DMS 273 (cell line): Measurements from ENCODE around the gene OTOGL.

Experiments
- DNase-seq: peaks from one replicate; lab custom pipeline; 2025; ENCODE audit not compliant: unreplicated experiment; lab: John Stamatoyannopoulos, UW

The OTOGL gene

DNA sequence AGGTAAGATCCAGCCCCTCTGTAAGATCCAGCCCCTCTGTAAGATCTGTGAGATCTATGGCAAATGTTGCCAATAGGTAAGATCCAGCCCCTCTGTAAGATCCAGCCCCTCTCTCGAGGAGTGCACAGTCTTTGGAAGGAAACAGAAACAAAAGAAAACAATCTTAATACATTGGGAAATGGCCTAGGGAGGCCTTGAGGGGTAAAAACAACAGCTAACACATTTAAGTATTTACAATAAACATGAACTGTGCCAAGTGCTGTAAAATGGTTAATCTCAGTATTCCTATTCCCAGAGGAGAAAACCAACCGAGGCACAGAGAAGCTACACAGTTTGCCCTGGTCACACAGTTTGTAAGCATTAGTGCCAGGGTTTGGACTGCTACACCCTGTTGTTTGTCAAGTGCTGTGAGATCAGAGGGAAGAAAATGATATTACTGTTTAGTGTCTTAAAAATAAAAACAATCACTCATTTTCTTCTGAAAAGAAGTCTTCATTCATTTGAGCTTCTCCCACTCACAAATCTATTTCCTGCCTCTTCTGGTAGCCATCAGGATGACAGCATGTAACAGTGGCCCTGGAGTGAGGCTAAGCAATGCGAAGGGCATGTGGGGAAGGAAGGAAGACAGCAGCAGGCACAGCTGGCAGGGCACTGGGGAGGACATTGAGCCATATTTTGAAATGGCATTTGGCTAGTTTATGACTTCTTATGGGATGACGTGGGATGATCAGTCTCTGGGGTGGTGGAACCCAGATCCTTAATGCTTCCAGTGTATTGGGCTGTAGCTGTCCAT, 226.0 kb downstream of the OTOGL start:
- DNase-seq, result no peak

DNA sequence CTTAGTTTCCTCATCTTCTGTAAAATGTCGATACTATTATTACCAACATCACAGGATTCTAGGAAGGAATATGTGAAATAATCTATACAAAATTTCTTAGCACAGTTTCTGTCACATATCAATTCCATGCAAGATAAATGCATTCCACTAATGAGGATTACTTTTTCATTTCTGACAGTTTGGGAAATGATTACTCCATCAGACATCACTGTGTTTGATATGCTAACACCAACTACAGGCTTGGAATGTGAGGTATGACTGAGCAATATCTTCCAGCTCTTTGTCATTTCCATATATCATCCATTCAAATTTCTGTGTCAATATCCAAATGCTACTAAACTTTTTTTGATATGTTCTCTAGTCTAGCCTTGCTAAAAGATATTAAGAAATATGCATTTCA, 233.5 kb downstream of the OTOGL start:
- DNase-seq, result no peak

DNA sequence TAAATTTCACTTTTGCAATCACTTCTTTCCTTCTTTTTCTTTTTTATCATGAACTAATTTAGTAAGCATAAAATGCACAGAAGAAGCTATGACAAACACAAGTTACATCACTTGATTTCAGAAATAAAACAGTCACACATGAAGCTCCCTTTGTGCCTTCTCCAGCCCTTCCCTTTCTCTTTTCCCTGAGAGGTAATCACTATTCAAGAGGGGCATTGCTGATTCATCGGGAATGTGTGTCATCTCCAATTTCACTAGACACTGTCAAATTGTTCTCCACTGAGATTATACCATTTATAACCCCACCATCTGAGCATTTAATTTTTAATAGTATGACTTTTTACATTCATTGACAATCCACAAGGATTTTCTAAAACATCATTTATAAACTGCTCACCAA, 253.1 kb downstream of the OTOGL start:
- no peak for DNase-seq

DNA sequence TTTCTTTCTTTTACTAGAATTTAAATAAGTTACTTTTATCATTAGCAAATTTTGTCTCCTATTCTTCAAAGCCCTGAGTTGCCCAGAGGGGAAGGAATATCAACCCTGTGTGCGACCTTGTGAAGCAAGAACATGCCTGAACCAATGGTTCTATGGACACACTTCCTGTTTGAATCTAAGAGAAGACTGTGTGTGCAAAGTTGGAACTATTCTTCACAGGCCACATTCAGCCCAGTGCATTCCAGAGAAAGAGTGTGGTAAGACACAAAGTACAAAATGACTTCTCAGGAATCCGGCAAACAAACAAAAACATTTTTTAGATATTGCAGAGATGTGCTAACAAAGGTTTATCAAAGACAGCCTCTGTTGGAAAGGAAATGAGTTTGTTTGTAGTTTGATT, 253.9 kb downstream of the OTOGL start:
- DNase-seq, result no peak

DNA sequence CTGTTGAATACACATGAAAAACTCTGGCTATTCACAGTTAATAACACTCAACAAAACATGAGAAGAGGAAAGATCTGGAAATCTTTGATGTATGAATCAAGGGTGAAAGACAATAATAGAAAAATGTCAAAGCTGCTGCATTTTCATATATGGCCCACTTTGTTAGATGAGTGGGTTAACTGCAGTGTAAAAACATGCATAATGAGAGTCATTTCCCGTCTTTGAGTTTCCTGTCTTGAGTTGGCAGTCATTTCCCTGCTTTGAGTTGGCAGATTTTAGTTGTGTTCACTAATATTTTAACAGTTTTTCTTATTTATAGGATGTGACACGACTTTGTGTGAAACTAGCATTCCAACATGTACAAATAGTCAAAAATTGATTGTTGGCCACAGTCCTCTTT, 256.8 kb downstream of the OTOGL start:
- DNase-seq, result no peak

DNA sequence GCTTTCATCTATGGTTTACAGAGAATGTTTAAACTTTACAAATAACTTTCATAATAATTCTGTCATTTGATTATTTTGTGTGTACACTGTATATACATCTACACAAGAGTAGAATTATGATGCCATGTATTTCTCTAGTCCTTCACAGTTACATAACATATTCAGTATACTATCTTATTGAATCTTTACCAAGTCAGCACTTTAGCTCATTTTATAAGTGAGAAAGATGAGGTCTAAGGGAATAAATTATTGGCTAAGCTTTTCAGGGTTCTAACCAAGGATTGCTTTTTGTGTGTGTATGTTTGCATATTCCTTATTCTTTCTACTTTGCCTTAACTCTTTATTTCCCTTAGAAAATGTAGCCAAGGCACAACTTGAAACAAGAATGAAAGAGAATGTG, 260.4 kb downstream of the OTOGL start:
- no peak for DNase-seq

DNA sequence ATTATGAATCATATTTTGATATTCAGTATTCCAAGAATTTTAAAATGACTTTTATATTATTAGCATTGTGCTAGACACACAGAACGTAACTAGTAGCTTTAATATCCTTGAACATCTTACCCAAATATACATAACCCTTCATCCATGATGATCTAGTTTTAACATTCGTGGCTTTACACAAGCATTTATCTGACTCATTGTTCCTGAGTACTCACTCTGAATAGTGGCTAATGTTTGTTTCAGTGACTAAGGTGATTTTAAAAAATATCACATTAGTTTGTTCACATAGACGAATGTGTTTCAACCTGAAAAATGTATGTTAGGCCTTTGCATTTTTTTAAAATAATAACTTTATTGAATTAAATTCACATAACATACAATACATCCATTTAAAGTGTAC, 264.7 kb downstream of the OTOGL start:
- DNase-seq, result no peak

DNA sequence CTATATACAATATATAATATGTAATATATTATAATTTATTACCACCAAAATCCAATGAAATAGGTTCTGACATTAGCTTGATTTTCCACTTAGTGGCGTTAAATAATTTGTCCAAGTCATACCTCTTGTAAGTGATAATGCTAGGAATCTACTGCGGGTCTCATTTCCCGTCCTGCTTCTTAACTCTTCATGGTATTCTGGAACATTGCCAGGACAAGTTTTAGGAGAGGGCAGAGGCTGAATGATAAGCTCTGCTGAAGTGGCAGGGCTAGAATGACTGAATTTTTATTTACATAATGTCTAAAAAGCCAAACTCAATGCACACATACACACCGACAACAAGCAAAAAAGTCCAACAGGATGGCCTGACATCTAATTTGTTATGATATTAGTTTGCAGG, 274.3 kb downstream of the OTOGL start:
- DNase-seq, result peak; percentile 0

DNA sequence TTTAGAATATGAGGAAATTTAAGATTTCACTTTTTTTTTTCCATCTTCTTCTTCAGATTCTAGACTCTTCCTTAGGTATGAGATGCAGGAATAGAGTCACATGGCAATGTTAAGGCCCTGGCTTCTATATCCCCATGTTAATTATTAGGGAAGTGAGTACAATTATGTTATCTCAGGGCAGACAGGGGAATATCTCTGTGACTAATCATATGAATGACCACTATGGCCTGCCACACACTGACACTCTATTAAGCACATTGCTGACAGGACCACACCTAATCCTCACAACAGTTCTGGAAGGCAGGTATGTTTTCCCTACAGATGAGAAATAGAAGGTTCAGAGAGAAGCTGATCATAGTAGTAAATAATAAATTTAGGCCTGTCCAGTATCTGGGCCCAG, 275.3 kb downstream of the OTOGL start:
- no peak for DNase-seq

DNA sequence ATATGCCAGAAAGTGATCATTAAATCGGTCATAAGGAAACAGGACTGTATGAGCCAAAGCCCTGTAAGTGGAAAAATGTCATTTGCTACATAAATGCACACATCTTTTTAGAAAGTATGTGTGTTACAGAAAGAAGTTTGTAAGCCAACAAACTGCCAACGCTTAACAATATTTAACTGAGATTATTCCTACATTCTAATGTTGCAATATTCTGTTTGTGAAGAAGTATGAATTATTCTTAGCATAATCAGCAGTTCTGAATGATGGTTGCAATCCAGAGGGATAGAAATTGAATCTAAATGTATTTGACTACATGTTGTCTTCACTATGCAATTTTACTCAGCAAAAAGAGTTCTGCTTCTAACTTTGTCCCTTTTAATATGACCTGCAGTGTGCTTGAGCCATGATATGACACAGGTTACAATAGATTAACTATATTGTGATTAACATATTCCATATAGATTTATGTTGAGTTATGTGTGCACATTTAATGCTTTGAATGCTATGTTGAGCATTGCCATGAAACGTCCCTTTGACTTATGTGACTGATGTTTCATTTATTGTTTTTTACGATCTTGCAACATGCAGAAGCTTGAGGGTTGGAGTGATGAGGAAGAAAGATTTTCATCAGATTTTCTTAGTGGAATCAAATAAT, 277.9 kb downstream of the OTOGL start:
- no peak for DNase-seq

DNA sequence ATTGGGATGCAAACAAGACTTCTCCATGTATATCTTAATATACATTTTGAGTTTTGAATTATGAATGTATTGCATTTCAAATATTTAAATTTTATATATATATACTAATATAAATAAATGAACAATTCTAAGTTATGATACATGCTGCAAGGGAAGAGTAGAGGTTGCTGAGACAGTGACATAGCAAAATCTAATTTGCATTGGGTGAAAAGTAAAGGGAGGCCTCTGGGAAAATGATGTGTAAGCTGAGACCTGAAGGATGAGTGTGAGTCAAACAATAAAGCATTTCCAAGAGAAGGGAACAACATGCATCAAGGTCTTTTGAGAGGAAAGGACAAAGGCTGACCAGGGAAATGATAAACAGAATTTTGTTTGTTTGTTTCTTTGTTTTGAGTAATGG, 281.8 kb downstream of the OTOGL start:
- DNase-seq, result no peak

DNA sequence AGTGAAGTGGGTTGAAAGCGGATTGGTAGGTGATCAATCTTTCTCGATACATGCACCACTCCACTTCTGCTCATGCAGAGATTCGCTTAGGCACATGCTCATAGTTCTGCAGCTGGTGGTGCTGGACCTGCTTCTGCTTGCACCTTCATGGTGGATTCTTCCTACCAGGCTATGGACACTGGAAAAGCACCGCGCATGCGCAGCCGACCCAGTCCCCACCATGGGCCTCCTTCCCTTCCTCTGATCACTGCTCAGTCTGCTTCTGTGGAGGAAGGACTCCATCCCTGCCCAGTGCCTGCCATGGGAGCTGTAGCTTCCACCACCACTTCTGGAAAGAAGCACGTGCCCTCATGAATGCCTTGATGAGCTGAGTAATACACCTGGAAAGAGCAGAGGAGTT, 282.9 kb downstream of the OTOGL start:
- no peak for DNase-seq

DNA sequence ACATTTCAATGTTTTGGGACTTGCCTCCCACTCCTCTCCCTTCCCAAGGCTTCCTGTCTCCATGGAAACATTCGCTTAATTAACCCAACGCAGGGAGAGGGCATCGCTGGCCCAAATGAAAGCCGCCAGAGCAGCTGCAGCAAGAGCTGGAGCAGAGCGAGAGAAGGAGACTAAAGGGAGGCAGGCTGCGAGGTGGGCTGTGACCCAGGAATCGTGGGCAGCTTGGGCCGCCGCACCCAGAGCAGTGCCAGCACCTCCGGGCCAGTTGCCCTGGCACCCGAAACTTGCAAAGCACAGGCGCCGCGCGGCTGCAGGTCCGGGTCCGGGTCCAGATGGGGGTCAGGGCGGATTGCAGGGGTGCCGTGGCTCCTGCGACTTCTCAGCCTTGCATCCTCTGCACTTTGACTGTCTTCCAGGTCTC, 301.2 kb downstream of the OTOGL start:
- DNase-seq, result peak; percentile 35

DNA sequence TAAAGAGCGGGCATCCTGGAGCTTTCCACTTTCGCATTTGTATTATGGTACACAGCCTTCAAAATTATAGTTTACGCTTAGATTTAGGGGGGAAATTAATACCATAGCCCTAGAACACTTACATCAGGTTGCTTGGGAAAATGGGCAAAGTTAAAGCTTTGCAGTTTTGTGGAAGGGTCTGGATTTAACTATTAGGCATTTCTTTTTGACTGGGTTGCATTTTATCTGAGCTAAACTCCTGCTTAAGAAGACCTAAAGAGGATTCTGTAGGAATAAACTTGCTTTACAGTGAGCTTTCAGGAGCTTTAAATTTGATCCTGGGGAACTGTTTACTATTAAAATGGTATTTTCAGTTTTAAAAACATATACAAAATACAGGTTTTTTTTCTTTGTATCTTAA, 301.9 kb downstream of the OTOGL start:
- DNase-seq, result no peak

DNA sequence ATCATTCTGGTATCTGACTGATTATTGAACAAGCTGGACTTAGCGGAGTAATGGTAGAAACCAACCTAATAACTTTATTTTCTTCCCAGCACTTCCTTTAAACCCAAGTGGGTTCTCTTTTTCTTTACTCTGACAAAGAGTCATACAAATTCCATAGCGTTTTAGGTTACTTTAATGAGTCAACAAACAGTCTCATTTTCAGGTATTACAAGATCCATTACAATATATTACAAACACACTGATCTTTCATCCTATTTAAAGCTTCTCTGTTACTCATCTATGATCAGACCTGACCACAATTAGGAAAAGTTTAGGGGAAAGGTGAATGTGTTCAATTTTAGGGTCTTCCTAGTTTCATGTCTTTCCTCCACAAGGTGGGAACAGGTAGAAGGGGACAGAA, 305.3 kb downstream of the OTOGL start:
- DNase-seq, result no peak

DNA sequence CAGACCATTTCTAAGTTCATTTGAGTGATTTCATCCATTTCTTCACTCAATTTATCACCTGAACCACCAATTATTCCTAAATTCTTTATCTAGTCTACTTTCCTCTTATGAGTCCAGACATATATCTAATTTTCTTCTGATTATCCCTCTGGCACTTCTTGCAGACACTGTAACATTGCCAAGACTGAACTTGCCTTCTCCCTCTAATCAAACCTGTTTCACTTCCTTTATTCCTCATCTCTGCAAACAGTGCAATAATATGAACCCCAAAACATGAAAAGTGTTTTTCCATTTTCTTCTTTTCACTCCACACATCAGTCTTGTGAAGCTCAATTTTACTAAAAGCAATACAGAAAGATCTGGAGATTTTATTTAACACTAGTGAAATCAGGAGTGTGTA, 306.9 kb downstream of the OTOGL start:
- no peak for DNase-seq

DNA sequence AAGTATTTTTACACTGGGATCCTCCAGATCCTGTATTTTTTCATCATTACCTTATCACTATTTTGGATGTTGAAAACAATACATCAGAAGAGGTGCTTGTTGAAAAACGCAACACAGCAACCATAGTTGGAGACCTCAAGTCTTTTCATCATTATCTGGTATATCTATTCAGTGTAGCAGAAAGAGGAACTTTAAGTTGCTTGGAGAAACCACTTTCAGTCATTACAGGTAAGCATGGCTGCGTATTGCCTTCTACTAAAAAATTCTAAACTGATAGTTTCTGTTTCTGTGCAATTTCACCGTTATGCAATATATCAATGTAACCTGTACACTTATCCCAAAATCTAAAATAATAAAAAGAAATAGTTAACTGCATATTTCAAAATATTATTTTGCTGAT, 312.4 kb downstream of the OTOGL start:
- DNase-seq, result no peak

DNA sequence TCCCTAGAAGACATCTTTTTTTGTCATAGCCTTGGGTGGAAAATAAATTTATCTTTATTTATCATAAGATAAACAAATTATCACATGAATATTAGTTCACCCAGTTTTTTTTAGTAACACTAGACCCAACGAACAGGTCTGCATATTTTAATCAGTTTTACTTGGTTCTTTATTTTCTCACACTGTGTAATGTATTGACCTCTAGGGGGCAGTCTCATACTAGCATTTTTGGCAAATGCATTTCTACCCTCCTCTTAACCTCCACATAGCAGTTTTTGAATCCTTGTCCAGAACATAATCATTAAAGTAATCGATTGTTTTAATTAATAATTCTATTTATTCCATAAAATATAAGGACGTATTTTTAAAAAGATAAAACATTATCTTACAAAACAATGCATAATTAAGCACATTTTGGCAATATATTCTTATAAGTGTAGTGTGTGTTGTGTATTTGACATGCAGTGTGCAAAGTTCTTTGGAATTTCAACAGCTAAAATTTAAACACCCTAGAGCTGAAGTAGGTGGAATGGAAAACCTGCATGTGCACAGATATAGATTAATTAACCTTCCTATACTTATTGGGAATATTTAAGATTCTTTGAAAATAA, 313.1 kb downstream of the OTOGL start:
- DNase-seq, result peak; percentile 78

DNA sequence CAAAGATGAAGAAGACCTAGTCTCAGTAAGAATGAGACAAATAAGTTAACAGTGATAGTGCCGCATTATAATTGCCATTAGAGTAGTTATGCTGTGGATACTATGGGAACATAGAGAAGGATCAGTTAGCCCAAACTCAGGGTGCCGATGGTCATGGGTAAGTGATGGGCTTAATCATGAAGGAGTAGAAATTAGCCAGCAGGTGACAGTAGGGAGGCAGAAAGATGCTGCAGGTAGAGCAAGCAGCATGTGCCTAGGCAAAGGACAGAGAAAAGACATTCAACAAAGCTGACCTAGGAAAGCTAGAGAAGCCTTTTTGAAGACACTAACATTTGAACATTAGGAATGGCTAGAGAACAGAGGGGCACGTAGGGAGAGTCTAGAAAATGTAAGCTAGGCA, 314.1 kb downstream of the OTOGL start:
- no peak for DNase-seq

DNA sequence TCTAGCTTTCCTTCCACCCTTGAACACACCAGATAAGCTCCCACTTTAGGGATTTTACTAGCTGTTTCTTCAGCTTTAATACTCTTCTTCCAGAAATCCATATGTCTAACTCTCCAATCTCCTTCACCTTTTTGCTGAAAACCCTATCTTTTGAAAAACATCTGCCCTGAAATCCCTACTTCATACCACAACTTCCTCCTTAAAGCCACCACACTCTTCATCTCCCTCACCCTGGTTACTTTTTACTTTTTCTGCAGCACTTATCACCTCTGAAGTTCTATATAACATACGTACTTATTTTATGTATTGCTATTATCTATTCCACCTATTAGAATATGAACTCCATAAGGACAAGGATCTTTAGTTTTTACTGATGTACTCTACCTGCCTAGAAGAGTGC, 316.1 kb downstream of the OTOGL start:
- DNase-seq, result no peak

DNA sequence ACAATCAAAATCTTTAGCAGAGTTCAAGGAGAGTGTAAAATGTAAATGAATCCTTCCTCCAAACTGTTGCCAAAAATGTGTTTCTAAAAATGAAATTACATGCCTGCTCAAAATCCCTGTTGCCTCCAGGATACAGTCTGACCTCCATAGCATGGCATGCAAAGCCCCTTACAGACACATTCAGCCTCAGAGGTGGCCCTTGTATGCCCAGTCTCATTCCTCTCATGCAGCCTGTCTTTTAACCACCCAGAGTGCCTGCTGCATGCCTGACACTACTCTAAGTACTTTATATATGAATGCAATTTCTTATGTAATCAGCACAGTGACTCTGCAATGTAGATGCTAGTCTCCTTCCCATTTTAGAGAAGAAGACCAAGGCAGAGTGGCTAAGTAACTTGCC, 320.3 kb downstream of the OTOGL start:
- no peak for DNase-seq

DNA sequence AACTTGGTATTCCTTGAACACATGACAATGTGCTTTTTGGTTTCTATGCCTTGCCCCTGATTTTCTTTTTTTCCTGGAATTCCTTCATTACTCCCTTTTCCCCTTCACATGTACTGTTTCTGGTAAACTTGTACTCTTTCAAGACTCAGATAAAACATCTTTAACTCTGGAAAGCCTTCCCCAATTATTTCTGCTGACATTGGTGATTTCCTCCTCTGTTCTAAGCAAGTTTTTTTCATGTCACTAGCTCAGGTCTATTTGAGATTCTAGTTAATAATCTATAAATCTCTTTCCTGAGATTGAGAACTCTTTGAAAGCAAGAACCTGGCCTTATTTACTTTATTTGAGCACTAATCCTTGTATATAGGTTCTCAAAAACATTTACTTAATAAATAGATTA, 320.7 kb downstream of the OTOGL start:
- no peak for DNase-seq
